ENCODE results near the gene CACNA1I. TPM values are rescaled to one million over a fixed set of nuclear protein-coding genes. Genes with fewer than 3 reads are reported as not detected.

CACNA1I gene
- total and polyA plus RNA-seq, 2 experiments from 2014 or later = 0.42 to 2.4 TPM

- no peak overlapping the region for H3K4me3 Mint-ChIP-seq
- no peaks in the 10 kb centered on the region for H3K9me2 ChIP-seq (ENCODE audit: insufficient read depth)
- no peaks in the 10 kb centered on the region for H3K4me1 ChIP-seq (ENCODE audit: insufficient read depth)
- peaks cover 7% of the 10 kb centered on the region for H3K27me3 Mint-ChIP-seq (ENCODE audit: insufficient read depth, low read depth, poor library complexity)
- no peak overlapping the region for H3K4me2 ChIP-seq
- no peaks in the 10 kb centered on the region for H3K36me3 ChIP-seq (ENCODE audit: insufficient read depth)
- H3K4me1 Mint-ChIP-seq = no peaks in the 10 kb centered on the region
- no peak for DNase-seq (ENCODE audit: low spot score)
- no peak overlapping the region for H3K4me3 ChIP-seq
- no peaks in the 10 kb centered on the region for H4K20me1 ChIP-seq (replicated peaks; ENCODE audit: insufficient read depth)
- H3F3A ChIP-seq (replicated peaks; ENCODE audit: low read depth) = no peaks in the 10 kb centered on the region
- TF ChIP-seq EZH2phosphoT487 (IDR thresholded peaks at IDR 0.05; ENCODE audit: unreplicated experiment) = no peak
- TF ChIP-seq POLR2AphosphoS5 (IDR thresholded peaks at IDR 0.05; ENCODE audit: low read depth) = no peak
- TF ChIP-seq ZNF331 (CRISPR knock-in tag; IDR thresholded peaks at IDR 0.05; ENCODE audit: low read depth) = no peak
- no peak for TF ChIP-seq JUNB (IDR thresholded peaks at IDR 0.05; ENCODE audit: unreplicated experiment)
- TF ChIP-seq ZNF462 (CRISPR knock-in tag; IDR thresholded peaks at IDR 0.05) = no peak
- no peak for TF ChIP-seq CTCF (conservative IDR thresholded peaks at IDR 0.05; ENCODE audit: low read depth in 2 of 2)
- TF ChIP-seq STAT1 (IDR thresholded peaks at IDR 0.05; ENCODE audit: unreplicated experiment) = no peak
- no peak for TF ChIP-seq REST (IDR thresholded peaks at IDR 0.05; ENCODE audit: unreplicated experiment)
- TF ChIP-seq NANOG (IDR thresholded peaks at IDR 0.05; ENCODE audit: borderline replicate concordance) = no peak
- TF ChIP-seq CREB1 (CRISPR knock-in tag; IDR thresholded peaks at IDR 0.05; ENCODE audit: low read depth) = no peak
- H3K9me3 Mint-ChIP-seq = no peaks in the 10 kb centered on the region
- ATAC-seq = no peak
- H3K36me3 Mint-ChIP-seq (ENCODE audit: low read depth) = no peaks in the 10 kb centered on the region
- H2AFZ ChIP-seq = no peak overlapping the region
- H3K27ac Mint-ChIP-seq = no peak overlapping the region
- H3K27ac ChIP-seq (ENCODE audit: low read depth) = no peak overlapping the region
- H3K79me2 ChIP-seq (replicated peaks; ENCODE audit: insufficient read depth) = no peaks in the 10 kb centered on the region
- H3K27me3 ChIP-seq (ENCODE audit: insufficient read depth) = no peaks in the 10 kb centered on the region
These were observed 85.3 kb downstream of the CACNA1I start for GRCh38 chr22:39655831-39656230.

Data from GM23338 (cell line).